BLaER1 (cell line): ENCODE measurements around the gene CCDC73.
"Not testable (repeated sequence)": the region's sequence is repeated elsewhere in the genome, so short reads cannot be mapped to it uniquely, and the experiment has no call there.

Experiments
- H3K27ac ChIP-seq: shearing (Covaris generic); formaldehyde crosslinking; 2 replicates; pipeline ENCODE4 v1.8.1; 2022
- H3K27me3 ChIP-seq: shearing (Covaris generic); formaldehyde crosslinking; 2 replicates; pipeline ENCODE4 v1.8.1; 2022
- H3K36me3 ChIP-seq: shearing (Covaris generic); formaldehyde crosslinking; 2 replicates; pipeline ENCODE4 v1.8.1; 2022
- H3K4me1 ChIP-seq: shearing (Covaris generic); formaldehyde crosslinking; 2 replicates; pipeline ENCODE4 v1.8.1; 2022
- H3K4me2 ChIP-seq: shearing (Covaris generic); formaldehyde crosslinking; 2 replicates; pipeline ENCODE4 v1.8.1; 2022
- H3K4me3 ChIP-seq: shearing (Covaris generic); formaldehyde crosslinking; 2 replicates; pipeline ENCODE4 v1.8.1; 2022
- H3K9ac ChIP-seq: shearing (Covaris generic); formaldehyde crosslinking; 2 replicates; pipeline ENCODE4 v1.8.1; 2022
- H3K9me3 ChIP-seq: shearing (Covaris generic); formaldehyde crosslinking; 2 replicates; pipeline ENCODE4 v1.8.1; 2022
- H4K20me1 ChIP-seq: shearing (Covaris generic); formaldehyde crosslinking; 2 replicates; pipeline ENCODE4 v1.8.1; 2022
- Cebpa-rat ChIP-seq: shearing (Covaris generic); IDR thresholded peaks from 2 replicates; pipeline ENCODE4 v1.8.1; 2022

Gene CCDC73

DNA sequence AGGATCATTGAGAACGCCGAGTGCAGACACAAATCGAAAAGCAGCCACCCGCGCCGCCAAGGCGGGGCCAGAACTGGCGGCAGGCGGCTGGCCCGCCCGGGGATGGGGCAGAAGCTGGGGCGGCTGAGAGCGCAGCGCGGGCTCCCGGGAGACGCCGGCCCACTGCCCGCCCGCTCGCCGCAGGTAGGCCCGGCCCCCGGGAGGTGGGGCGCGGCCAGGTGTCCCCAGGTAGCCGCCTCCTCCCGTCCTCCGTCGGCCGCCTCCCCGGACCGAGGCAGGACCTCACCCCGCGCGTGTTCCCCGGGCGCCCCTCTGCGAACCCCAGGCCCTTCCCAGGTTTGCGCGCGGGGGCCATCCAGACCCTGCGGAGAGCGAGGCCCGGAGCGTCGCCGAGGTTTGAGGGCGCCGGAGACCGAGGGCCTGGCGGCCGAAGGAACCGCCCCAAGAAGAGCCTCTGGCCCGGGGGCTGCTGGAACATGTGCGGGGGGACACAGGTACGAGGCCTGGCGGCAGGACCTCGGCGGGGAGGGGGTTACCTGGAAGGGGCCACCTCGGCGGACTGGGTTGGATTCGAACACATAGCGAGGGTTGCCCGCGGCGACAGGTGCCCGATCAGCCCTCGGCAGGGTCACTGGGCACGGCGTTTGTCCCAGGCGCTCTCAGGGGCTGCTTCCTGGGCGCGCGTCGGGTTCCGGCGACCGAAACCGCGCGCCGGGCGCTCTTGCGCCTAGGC, 35.4 kb upstream of the CCDC73 start, which contains the start of gene PRRG4:
Gene PRRG4 (plus strand): TSS at position 248 of the 733 bp plus-strand sequence. CDS start 603 bp downstream, outside the sequence.
- Histone ChIP-seq H3K9me3 (no peaks in the 10 kb centered on the region), H3K4me2 (peak within 1 kb of the TSS; percentile 91), H3K27ac (no peak within 1 kb of the TSS), H3K36me3 (no peaks in the 10 kb centered on the region), H3K4me1 (peaks cover 14% of the 10 kb centered on the region), H3K27me3 (peaks cover 27% of the 10 kb centered on the region), H3K4me3 (peak within 1 kb of the TSS; percentile 71), H3K9ac (peak within 1 kb of the TSS; percentile 68), H4K20me1 (no peaks in the 10 kb centered on the region)
- TF ChIP-seq Cebpa-rat = no peak

GRCh38 chr11:32829157-32829679, 34.8 kb upstream of the CCDC73 start:
- H4K20me1 ChIP-seq = no peaks in the 10 kb centered on the region
- H3K4me1 ChIP-seq = peaks cover 14% of the 10 kb centered on the region
- peak overlapping the region; percentile 68 for H3K9ac ChIP-seq
- TF ChIP-seq Cebpa-rat = no peak
- peak overlapping the region; percentile 91 for H3K4me2 ChIP-seq
- H3K27ac ChIP-seq = no peak overlapping the region
- H3K36me3 ChIP-seq = no peaks in the 10 kb centered on the region
- no peaks in the 10 kb centered on the region for H3K9me3 ChIP-seq
- peaks cover 27% of the 10 kb centered on the region for H3K27me3 ChIP-seq
- H3K4me3 ChIP-seq = peak overlapping the region; percentile 71

GRCh38 chr11:32827276-32827675, 32.8 kb upstream of the CCDC73 start:
- no peaks in the 10 kb centered on the region for H3K9me3 ChIP-seq
- peaks cover 27% of the 10 kb centered on the region for H3K27me3 ChIP-seq

GRCh38 chr11:32826113-32826512, 31.7 kb upstream of the CCDC73 start:
- Histone ChIP-seq H3K27me3 (peaks cover 23% of the 10 kb centered on the region), H3K36me3 (no peaks in the 10 kb centered on the region), H3K4me3 (no peak overlapping the region), H3K4me1 (peaks cover 14% of the 10 kb centered on the region), H4K20me1 (no peaks in the 10 kb centered on the region), H3K4me2 (no peak overlapping the region), H3K9me3 (no peaks in the 10 kb centered on the region), H3K9ac (no peak overlapping the region), H3K27ac (no peak overlapping the region)
- no peak for TF ChIP-seq Cebpa-rat

More at GRCh38 chr11:32827276-32827675, 32.8 kb upstream of the CCDC73 start:
- Histone ChIP-seq H3K4me1 (peaks cover 14% of the 10 kb centered on the region), H3K27ac (no peak overlapping the region), H3K9ac (no peak overlapping the region), H3K36me3 (no peaks in the 10 kb centered on the region), H3K4me3 (no peak overlapping the region), H4K20me1 (no peaks in the 10 kb centered on the region), H3K4me2 (no peak overlapping the region)
- no peak for TF ChIP-seq Cebpa-rat

- not testable (repeated sequence) for H3K36me3 ChIP-seq, H3K27ac ChIP-seq, H3K4me1 ChIP-seq, H3K4me2 ChIP-seq, H3K27me3 ChIP-seq, H3K9me3 ChIP-seq, H3K4me3 ChIP-seq, H3K9ac ChIP-seq, H4K20me1 ChIP-seq
These were observed 29.2 kb upstream of the CCDC73 start for GRCh38 chr11:32823617-32824016.

GRCh38 chr11:32821917-32822560, 27.6 kb upstream of the CCDC73 start:
- no peaks in the 10 kb centered on the region for H4K20me1 ChIP-seq
- H3K4me3 ChIP-seq = no peak overlapping the region
- no peaks in the 10 kb centered on the region for H3K9me3 ChIP-seq
- H3K36me3 ChIP-seq = no peaks in the 10 kb centered on the region
- no peak overlapping the region for H3K27ac ChIP-seq
- H3K27me3 ChIP-seq = no peaks in the 10 kb centered on the region
- H3K4me2 ChIP-seq = no peak overlapping the region
- no peak overlapping the region for H3K9ac ChIP-seq
- no peak for TF ChIP-seq Cebpa-rat
- H3K4me1 ChIP-seq = no peaks in the 10 kb centered on the region

GRCh38 chr11:32821517-32821916, 27.1 kb upstream of the CCDC73 start:
- no peaks in the 10 kb centered on the region for H3K4me1 ChIP-seq
- H3K27me3 ChIP-seq = no peaks in the 10 kb centered on the region
- no peak overlapping the region for H3K27ac ChIP-seq
- no peak overlapping the region for H3K9ac ChIP-seq
- H3K9me3 ChIP-seq = no peaks in the 10 kb centered on the region
- no peak overlapping the region for H3K4me3 ChIP-seq
- no peaks in the 10 kb centered on the region for H4K20me1 ChIP-seq
- TF ChIP-seq Cebpa-rat = no peak
- no peak overlapping the region for H3K4me2 ChIP-seq
- H3K36me3 ChIP-seq = no peaks in the 10 kb centered on the region

- Histone ChIP-seq H3K27ac (no peak overlapping the region), H3K27me3 (no peaks in the 10 kb centered on the region), H3K36me3 (no peaks in the 10 kb centered on the region), H3K9me3 (no peaks in the 10 kb centered on the region), H3K4me3 (no peak overlapping the region), H4K20me1 (no peaks in the 10 kb centered on the region), H3K9ac (no peak overlapping the region), H3K4me2 (no peak overlapping the region), H3K4me1 (no peaks in the 10 kb centered on the region)
- TF ChIP-seq Cebpa-rat = no peak
These were observed 26.0 kb upstream of the CCDC73 start for GRCh38 chr11:32820497-32820896.

GRCh38 chr11:32819187-32819586, 24.7 kb upstream of the CCDC73 start:
- no peaks in the 10 kb centered on the region for H4K20me1 ChIP-seq
- no peak overlapping the region for H3K4me3 ChIP-seq
- H3K9ac ChIP-seq = no peak overlapping the region
- no peak for TF ChIP-seq Cebpa-rat
- no peaks in the 10 kb centered on the region for H3K36me3 ChIP-seq
- no peak overlapping the region for H3K4me2 ChIP-seq
- H3K4me1 ChIP-seq = no peaks in the 10 kb centered on the region
- no peaks in the 10 kb centered on the region for H3K9me3 ChIP-seq
- H3K27ac ChIP-seq = no peak overlapping the region
- H3K27me3 ChIP-seq = no peaks in the 10 kb centered on the region

DNA sequence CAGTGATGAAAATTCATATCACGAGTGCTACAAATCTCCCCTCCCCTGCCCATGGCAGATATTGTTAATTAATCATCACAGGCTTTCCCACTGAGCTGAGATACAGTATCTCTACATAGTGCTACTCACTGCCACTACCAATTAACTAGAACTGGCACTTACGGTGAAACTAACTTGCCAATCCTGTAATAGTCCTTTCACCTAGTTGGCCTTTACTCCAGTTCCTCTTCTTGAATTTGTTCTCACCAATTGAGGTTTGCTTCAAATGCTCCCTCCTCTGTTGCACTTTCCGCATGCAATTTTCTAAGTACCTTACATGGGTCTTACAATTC, 23.4 kb upstream of the CCDC73 start:
- no peak for TF ChIP-seq Cebpa-rat
- no peak overlapping the region for H3K27ac ChIP-seq
- no peaks in the 10 kb centered on the region for H4K20me1 ChIP-seq
- H3K9ac ChIP-seq = no peak overlapping the region
- no peak overlapping the region for H3K4me2 ChIP-seq
- H3K4me3 ChIP-seq = no peak overlapping the region
- no peaks in the 10 kb centered on the region for H3K4me1 ChIP-seq
- H3K36me3 ChIP-seq = no peaks in the 10 kb centered on the region
- no peaks in the 10 kb centered on the region for H3K9me3 ChIP-seq
- H3K27me3 ChIP-seq = no peaks in the 10 kb centered on the region
